Measurements from ENCODE around the gene POU4F3. TPM values are rescaled to one million over a fixed set of nuclear protein-coding genes. Genes with fewer than 3 reads are reported as not detected.

The POU4F3 gene
- total RNA-seq, 1 donor = not detected

DNA sequence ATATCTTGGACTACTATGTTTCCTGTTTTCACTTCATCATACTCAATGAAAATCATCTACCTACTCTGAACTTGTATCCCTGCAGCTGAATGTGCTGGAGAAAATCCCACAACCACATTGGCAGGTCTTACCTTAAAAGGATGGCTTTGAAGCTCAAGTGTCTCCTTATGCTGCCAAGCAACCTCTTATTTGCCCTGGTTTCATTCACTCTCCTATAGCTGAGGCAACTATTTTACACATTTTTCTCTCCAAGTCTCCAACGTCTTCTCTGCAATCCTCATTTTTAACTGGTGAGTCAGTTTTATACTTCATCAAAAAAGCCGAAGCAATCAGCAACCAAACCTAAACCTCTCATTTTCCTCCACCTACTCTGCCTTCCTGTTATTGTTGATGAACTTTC, 49.7 kb downstream of the POU4F3 start:
- DNase-seq (ENCODE audit: low read depth) = no peak
- H3K4me3 ChIP-seq (ENCODE audit: low read depth, low read length) = no peak overlapping the region
- TF ChIP-seq, protein P1, sequence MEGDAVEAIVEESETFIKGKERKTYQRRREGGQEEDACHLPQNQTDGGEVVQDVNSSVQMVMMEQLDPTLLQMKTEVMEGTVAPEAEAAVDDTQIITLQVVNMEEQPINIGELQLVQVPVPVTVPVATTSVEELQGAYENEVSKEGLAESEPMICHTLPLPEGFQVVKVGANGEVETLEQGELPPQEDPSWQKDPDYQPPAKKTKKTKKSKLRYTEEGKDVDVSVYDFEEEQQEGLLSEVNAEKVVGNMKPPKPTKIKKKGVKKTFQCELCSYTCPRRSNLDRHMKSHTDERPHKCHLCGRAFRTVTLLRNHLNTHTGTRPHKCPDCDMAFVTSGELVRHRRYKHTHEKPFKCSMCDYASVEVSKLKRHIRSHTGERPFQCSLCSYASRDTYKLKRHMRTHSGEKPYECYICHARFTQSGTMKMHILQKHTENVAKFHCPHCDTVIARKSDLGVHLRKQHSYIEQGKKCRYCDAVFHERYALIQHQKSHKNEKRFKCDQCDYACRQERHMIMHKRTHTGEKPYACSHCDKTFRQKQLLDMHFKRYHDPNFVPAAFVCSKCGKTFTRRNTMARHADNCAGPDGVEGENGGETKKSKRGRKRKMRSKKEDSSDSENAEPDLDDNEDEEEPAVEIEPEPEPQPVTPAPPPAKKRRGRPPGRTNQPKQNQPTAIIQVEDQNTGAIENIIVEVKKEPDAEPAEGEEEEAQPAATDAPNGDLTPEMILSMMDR (IDR thresholded peaks at IDR 0.05; ENCODE audit: insufficient read depth, low read depth, low read length) = no peak

DNA sequence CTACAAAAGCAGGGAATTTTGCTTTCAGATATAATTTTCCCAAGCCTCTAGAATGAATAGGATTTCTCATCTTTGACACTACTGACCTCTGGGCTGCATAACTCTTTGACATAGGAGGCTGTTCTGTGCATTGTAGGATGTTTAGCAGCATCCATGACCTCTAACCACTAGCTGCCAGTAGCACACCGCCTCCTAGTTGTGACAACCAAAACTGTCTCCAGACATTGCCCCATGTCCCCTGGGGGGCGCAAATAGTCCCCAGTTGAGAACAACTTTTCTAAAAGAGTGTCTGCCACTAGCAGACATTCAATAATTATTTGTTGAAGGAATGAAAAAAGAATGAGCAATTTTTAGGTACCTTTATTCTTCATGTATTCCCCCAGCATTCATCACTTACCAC, 51.8 kb downstream of the POU4F3 start:
- DNase-seq (ENCODE audit: low read depth) = no peak
- TF ChIP-seq, protein P1 (IDR thresholded peaks at IDR 0.05; ENCODE audit: insufficient read depth, low read depth, low read length) = peak; percentile 19
- H3K4me3 ChIP-seq (ENCODE audit: low read depth, low read length) = no peak overlapping the region

Other genes starting within 250 kb of the POU4F3 start
- gene PLAC8L1, start 233.3 kb upstream of the POU4F3 start, total RNA-seq = not detected in 2 replicates
- gene LARS1, start 156.2 kb upstream of the POU4F3 start, total RNA-seq = 116 and 121 TPM in 2 replicates
- gene RBM27, start 135.2 kb upstream of the POU4F3 start, total RNA-seq = 20.6 and 32.0 TPM in 2 replicates
- gene TCERG1, start 108.5 kb downstream of the POU4F3 start, total RNA-seq = 56.7 and 71.7 TPM in 2 replicates
- gene GPR151, start 177.4 kb downstream of the POU4F3 start, total RNA-seq = not detected in 2 replicates